HCT116 (cell line): ENCODE measurements around the gene PAXIP1. TPM values are rescaled to one million over a fixed set of nuclear protein-coding genes. Genes with fewer than 3 reads are reported as not detected.

Experiments used
- ATAC-seq: fragments of 200-7000 bp; cut with Tn5 transposase; 2 replicates; pipeline ENCODE4 v1.9.1; 2020; ENCODE audit warnings: mild to moderate bottlenecking, moderate library complexity
- BruUV-seq: library from RNA; stranded (reverse); fragments of 400-500 nt; replicated peaks from 2 replicates; lab custom pipeline; 2021; lab: Mats Ljungman, UMichigan
- CTCF ChIA-PET: fragments of 300-600 bp; sonication (Branson Sonifier 250); formaldehyde crosslinking; loops from one replicate; lab custom pipeline; 2021; ENCODE audit warnings: antibody characterized with exemption; lab: Charles Lee
- POLR2A ChIA-PET: fragments of 300-600, 350-600 bp; sonication (Branson Sonifier 250); formaldehyde crosslinking; loops from one replicate; lab custom pipeline; 2021; ENCODE audit warnings: antibody characterized with exemption; lab: Charles Lee
- RAD21 ChIA-PET, 2 experiments: fragments of 300-600 bp; sonication (Branson Sonifier 250); formaldehyde crosslinking; loops; one replicate each; lab custom pipeline; 2023; ENCODE audit warnings: low total read pairs in 2 of 2; ENCODE audit not compliant: uncharacterized antibody in 2 of 2, unreplicated experiment in 2 of 2, low non-redundant PET in 1 of 2; lab: Charles Lee
- DNase-seq: peaks from one replicate; pipeline ENCODE4 v3.0.0-alpha.2; 2010; ENCODE audit warnings: low read depth, low spot score
- H2AFZ ChIP-seq: fragments of 200-600 bp; shearing (Covaris generic), sonication (generic); 2 replicates; pipeline ENCODE4 v1.6.1; 2017; ENCODE audit warnings: low read depth, mixed run types, mixed read lengths, antibody characterized with exemption, low read length; ENCODE audit not compliant: poor library complexity, severe bottlenecking
- H3K27ac ChIP-seq: 2 replicates; pipeline ENCODE4 v1.5.1; 2012; ENCODE audit warnings: low read depth, low read length
- H3K27me3 ChIP-seq: fragments of 200-600 bp; sonication (generic); 2 replicates; pipeline ENCODE4 v1.6.1; 2016; ENCODE audit warnings: mixed run types, low read length, mixed read lengths; ENCODE audit not compliant: insufficient read depth
- H3K36me3 ChIP-seq, 2 experiments: fragments of 200-500 bp in 1 of 2; fragments of 200-600 bp in 1 of 2; sonication (Bioruptor generic) in 1 of 2; sonication (generic) in 1 of 2; 2 replicates each; pipeline versions ENCODE4 v1.5.1 to v1.6.1; 2014 to 2016; ENCODE audit warnings: low read length in 2 of 2, inconsistent platforms in 1 of 2, mixed read lengths in 1 of 2, mixed run types in 1 of 2; ENCODE audit not compliant: insufficient read depth in 2 of 2, control insufficient read depth in 1 of 2
- H3K4me1 ChIP-seq, 2 experiments: fragments of 200-600 bp in 1 of 2; sonication (generic) in 1 of 2; 2 replicates each; pipeline versions ENCODE4 v1.5.1 to v1.6.1; 2012 to 2017; ENCODE audit warnings: low read length in 2 of 2, inconsistent platforms in 1 of 2, mild to moderate bottlenecking in 1 of 2, mixed read lengths in 1 of 2, mixed run types in 1 of 2, moderate library complexity in 1 of 2; ENCODE audit not compliant: insufficient read depth in 2 of 2, control insufficient read depth in 1 of 2
- H3K4me2 ChIP-seq: fragments of 200-600 bp; sonication (generic); 2 replicates; pipeline ENCODE4 v1.6.1; 2017; ENCODE audit warnings: mixed run types, low read length, mixed read lengths
- H3K4me3 ChIP-seq, 2 experiments: fragments of 200-600 bp in 1 of 2; sonication (generic) in 1 of 2; replicated peaks in 1 of 2; 2 replicates each; pipeline ENCODE4 v1.5.1; 2011 to 2016; ENCODE audit warnings: low read length in 2 of 2, control low read depth in 1 of 2, low read depth in 1 of 2, mild to moderate bottlenecking in 1 of 2, mixed read lengths in 1 of 2, mixed run types in 1 of 2
- H3K79me2 ChIP-seq: fragments of 200-600 bp; sonication (generic); 2 replicates; pipeline ENCODE4 v1.6.1; 2017; ENCODE audit warnings: mild to moderate bottlenecking, mixed run types, low read length, moderate library complexity, mixed read lengths; ENCODE audit not compliant: insufficient read depth
- H3K9ac ChIP-seq: fragments of 200-600 bp; sonication (generic); 2 replicates; pipeline ENCODE4 v1.6.1; 2016; ENCODE audit warnings: low read length, mixed read lengths
- H3K9me2 ChIP-seq: fragments of 200-600 bp; sonication (generic), shearing (Covaris generic); 2 replicates; pipeline ENCODE4 v1.6.1; 2017; ENCODE audit warnings: mixed run types, mild to moderate bottlenecking, moderate library complexity; ENCODE audit not compliant: insufficient read depth
- H3K9me3 ChIP-seq, 2 experiments: fragments of 200-500 bp in 1 of 2; fragments of 200-600 bp in 1 of 2; sonication (Bioruptor generic) in 1 of 2; sonication (generic) in 1 of 2; 2 replicates each; pipeline ENCODE4 v1.6.1; 2014 to 2017; ENCODE audit warnings: low read length in 2 of 2, mixed read lengths in 2 of 2, inconsistent platforms in 1 of 2, low read depth in 1 of 2, mild to moderate bottlenecking in 1 of 2, mixed run types in 1 of 2, moderate library complexity in 1 of 2; ENCODE audit not compliant: control insufficient read depth in 1 of 2, insufficient read depth in 1 of 2
- H4K20me1 ChIP-seq: fragments of 200-600 bp; sonication (generic), shearing (Covaris generic); 2 replicates; pipeline ENCODE4 v1.6.1; 2017; ENCODE audit warnings: mixed run types, mild to moderate bottlenecking, moderate library complexity; ENCODE audit not compliant: insufficient read depth
- CBX3 ChIP-seq: IDR thresholded peaks from 2 replicates; pipeline ENCODE4 v1.6.1; 2012; ENCODE audit warnings: low read depth
- CEBPB ChIP-seq: IDR thresholded peaks from 2 replicates; pipeline ENCODE4 v1.6.1; 2012; ENCODE audit warnings: low read depth
- CTCF ChIP-seq, 3 experiments: fragments of 200-600 bp in 1 of 3; sonication (generic) in 1 of 3; IDR thresholded peaks in 2 of 3; conservative IDR thresholded peaks in 1 of 3; 2 replicates each; pipeline ENCODE4 v1.5.1; 2012 to 2017; ENCODE audit warnings: low read depth in 2 of 3, low read length in 2 of 3, antibody characterized with exemption in 1 of 3, borderline replicate concordance in 1 of 3, control low read depth in 1 of 3, mild to moderate bottlenecking in 1 of 3, mixed read lengths in 1 of 3, mixed run types in 1 of 3, moderate library complexity in 1 of 3; ENCODE audit not compliant: insufficient read depth in 1 of 3
- EGR1 ChIP-seq: IDR thresholded peaks from 2 replicates; pipeline ENCODE4 v1.6.1; 2012; ENCODE audit warnings: low read depth
- EZH2 ChIP-seq: fragments of 200-600 bp; sonication (generic); IDR thresholded peaks from 2 replicates; pipeline ENCODE4 v1.6.1; 2017; ENCODE audit warnings: antibody characterized with exemption, mixed run types
- EZH2phosphoT487 ChIP-seq: fragments of 200-600 bp; IDR thresholded peaks from 2 replicates; pipeline ENCODE4 v1.6.1; 2018; ENCODE audit warnings: antibody characterized with exemption, borderline replicate concordance
- FOSL1 ChIP-seq: IDR thresholded peaks from 2 replicates; pipeline ENCODE4 v1.6.1; 2012; ENCODE audit warnings: low read depth
- MAX ChIP-seq: IDR thresholded peaks from 2 replicates; pipeline ENCODE4 v1.6.1; 2012
- POLR2A ChIP-seq: IDR thresholded peaks from 2 replicates; pipeline ENCODE4 v1.7.0; 2011; ENCODE audit warnings: borderline replicate concordance; ENCODE audit not compliant: insufficient read depth, insufficient read length; ENCODE audit errors: extremely low read depth
- REST ChIP-seq: IDR thresholded peaks from 2 replicates; pipeline ENCODE4 v1.6.1; 2012; ENCODE audit warnings: low read depth
- SIN3A ChIP-seq: IDR thresholded peaks from 2 replicates; pipeline ENCODE4 v1.6.1; 2012; ENCODE audit warnings: low read depth
- SRF ChIP-seq: IDR thresholded peaks from 2 replicates; pipeline ENCODE4 v1.6.1; 2012; ENCODE audit warnings: low read depth
- YY1 ChIP-seq: IDR thresholded peaks from 2 replicates; pipeline ENCODE4 v1.6.1; 2011; ENCODE audit warnings: low read length, low read depth, moderate library complexity, mild to moderate bottlenecking; ENCODE audit not compliant: insufficient replicate concordance; ENCODE audit errors: extremely low read depth
- ZBTB33 ChIP-seq: IDR thresholded peaks from 2 replicates; pipeline ENCODE4 v1.6.1; 2011; ENCODE audit warnings: mild to moderate bottlenecking, low read length, moderate library complexity; ENCODE audit not compliant: insufficient replicate concordance; ENCODE audit errors: extremely low read depth
- ZNF274 ChIP-seq: fragments of 200-500 bp; sonication (Bioruptor generic); IDR thresholded peaks from 2 replicates; pipeline ENCODE4 v1.6.1; 2014; ENCODE audit warnings: mild to moderate bottlenecking, low read depth, low read length, inconsistent platforms
- intact Hi-C: fragments of 100-400 bp; cut with micrococcal nuclease; formaldehyde crosslinking; loops from 2 replicates; pipeline ENCODE4 v1.10.0; 2022
- total RNA-seq: library from RNA; stranded (reverse); gene quantifications from one replicate; pipeline ENCODE4 v1.2.1, GENCODE V29; 2021; ENCODE audit not compliant: unreplicated experiment

The PAXIP1 gene
- total RNA-seq, 1 experiment from 2014 or later: 20.4 TPM

GRCh38 chr7:154985230-154985629 is 17.7 kb downstream of the PAXIP1 start:
- H3K27ac ChIP-seq: no peak overlapping the region
- ChIA-PET RAD21 (no interaction called here), POLR2A (no interaction called here), CTCF (no interaction called here)
- no peak for ATAC-seq
- no peak overlapping the region for H3K4me3 ChIP-seq
- DNase-seq: no peak
- intact Hi-C loops: no loop called here
- no peaks in the 10 kb centered on the region for H3K9me2 ChIP-seq
- H3K9ac ChIP-seq: no peak overlapping the region
- no TSS peak for BruUV-seq
- H3K4me1 ChIP-seq: no peaks in the 10 kb centered on the region
- no peak overlapping the region for H2AFZ ChIP-seq
- no peak overlapping the region for H3K4me2 ChIP-seq
- no peaks in the 10 kb centered on the region for H3K27me3 ChIP-seq
- H4K20me1 ChIP-seq: no peaks in the 10 kb centered on the region
- TF ChIP-seq SRF: no peak
- TF ChIP-seq REST: no peak
- TF ChIP-seq EZH2phosphoT487: no peak
- TF ChIP-seq MAX: no peak
- TF ChIP-seq POLR2A: no peak
- no peak for TF ChIP-seq ZBTB33
- TF ChIP-seq ZNF274: no peak
- TF ChIP-seq CBX3: no peak
- TF ChIP-seq CEBPB: no peak
- no peak for TF ChIP-seq YY1
- no peak for TF ChIP-seq SIN3A
- TF ChIP-seq EGR1: no peak
- TF ChIP-seq FOSL1: no peak
- TF ChIP-seq EZH2: no peak
- no peak for TF ChIP-seq CTCF (IDR thresholded peaks at IDR 0.05 in 2 of 3, conservative IDR thresholded peaks at IDR 0.05 in 1 of 3; ENCODE audit: borderline replicate concordance in 1 of 3, insufficient read depth in 1 of 3, low read depth in 2 of 3, low read length in 2 of 3)
- no peaks in the 10 kb centered on the region for H3K9me3 ChIP-seq
- H3K36me3 ChIP-seq: peaks cover 9 to 15% of the 10 kb centered on the region in 2 experiments; a peak in 3 of 4 replicates
- peaks cover 54% of the 10 kb centered on the region for H3K79me2 ChIP-seq
